ENCODE measurements around the gene CISD1.

Gene CISD1

GRCh38 chr10:58307676-58308075, 38.7 kb downstream of the CISD1 start:
- DNase-seq (ENCODE audit: low read depth in 2 of 2), result no peak

- DNase-seq (ENCODE audit: low read depth in 2 of 2), result no peak
Observed at GRCh38 chr10:58311026-58311425, 42.1 kb downstream of the CISD1 start.

GRCh38 chr10:58316874-58317273, 47.9 kb downstream of the CISD1 start:
- DNase-seq (ENCODE audit: low read depth in 2 of 2), result no peak

GRCh38 chr10:58318346-58318745, 49.4 kb downstream of the CISD1 start:
- DNase-seq (ENCODE audit: low read depth in 2 of 2), result no peak

GRCh38 chr10:58319599-58319998, 50.6 kb downstream of the CISD1 start:
- DNase-seq (ENCODE audit: low read depth in 2 of 2), result no peak

GRCh38 chr10:58320351-58321049, 51.5 kb downstream of the CISD1 start:
- DNase-seq (ENCODE audit: low read depth in 2 of 2), result no peak

GRCh38 chr10:58322072-58322834, 53.3 kb downstream of the CISD1 start:
- DNase-seq (ENCODE audit: low read depth in 2 of 2), result no peak

- DNase-seq (ENCODE audit: low read depth in 2 of 2), result no peak
Observed at GRCh38 chr10:58322835-58323209, 53.9 kb downstream of the CISD1 start.

- DNase-seq (ENCODE audit: low read depth in 2 of 2), result no peak
Observed at GRCh38 chr10:58326967-58327381, 58.0 kb downstream of the CISD1 start.

- DNase-seq (ENCODE audit: low read depth in 2 of 2), result no peak
Observed at GRCh38 chr10:58328233-58328632, 59.3 kb downstream of the CISD1 start.

GRCh38 chr10:58330431-58330830, 61.5 kb downstream of the CISD1 start:
- no peak for DNase-seq (ENCODE audit: low read depth in 2 of 2)

GRCh38 chr10:58331646-58332045, 62.7 kb downstream of the CISD1 start:
- DNase-seq (ENCODE audit: low read depth in 2 of 2), result no peak

- DNase-seq (ENCODE audit: low read depth in 2 of 2), result peak; percentile 71 to 81
Observed at GRCh38 chr10:58334817-58335305, 65.9 kb downstream of the CISD1 start, which contains the start of gene UBE2D1. Gene UBE2D1 (plus strand): TSS chr10:58335006. CDS start chr10:58335202, 196 bp downstream.

- DNase-seq (ENCODE audit: low read depth in 2 of 2), result no peak
Observed at GRCh38 chr10:58335306-58336005, 66.5 kb downstream of the CISD1 start.

- DNase-seq (ENCODE audit: low read depth in 2 of 2), result no peak
Observed at GRCh38 chr10:58336242-58336641, 67.3 kb downstream of the CISD1 start.
